HepG2 (cell line): ENCODE results near the gene CDH23. TPM values are rescaled to one million over a fixed set of nuclear protein-coding genes. Genes with fewer than 3 reads are reported as not detected.

ENCODE experiments used
- ATF7 ChIP-seq, 2 experiments: fragments of 450-650 bp in 1 of 2; sonication (generic) in 1 of 2; formaldehyde crosslinking in 1 of 2; IDR thresholded peaks; 2 replicates each; pipeline versions ENCODE4 v1.4.0 to v1.6.1; 2016 to 2020; ENCODE audit warnings: antibody characterized with exemption in 1 of 2, mild to moderate bottlenecking in 1 of 2, missing genetic modification reagents in 1 of 2
- BRD4 ChIP-seq: sonication (generic); formaldehyde crosslinking; IDR thresholded peaks from 2 replicates; pipeline ENCODE4 v1.4.0; 2020; ENCODE audit warnings: missing genetic modification reagents
- EP300 ChIP-seq, 3 experiments: sonication (generic) in 1 of 3; formaldehyde crosslinking in 1 of 3; IDR thresholded peaks; 2 replicates each; pipeline versions ENCODE4 v1.5.1 to v1.6.1; 2011 to 2020; ENCODE audit warnings: low read depth in 2 of 3, low read length in 2 of 3, borderline replicate concordance in 1 of 3, improper control_type of control experiment in 1 of 3, mild to moderate bottlenecking in 1 of 3, missing genetic modification reagents in 1 of 3, moderate library complexity in 1 of 3
- KDM5A ChIP-seq: fragments of 200-600 bp; sonication (generic); IDR thresholded peaks from 2 replicates; pipeline ENCODE4 v1.7.0; 2018; ENCODE audit warnings: antibody characterized with exemption, mild to moderate bottlenecking, low read length, borderline replicate concordance
- LCORL ChIP-seq, 2 experiments: fragments of 450-650 bp in 1 of 2; sonication (generic) in 1 of 2; formaldehyde crosslinking in 1 of 2; IDR thresholded peaks; 2 replicates each; pipeline versions ENCODE4 v1.5.0 to v1.6.1; 2017 to 2020; ENCODE audit warnings: antibody characterized with exemption in 1 of 2, missing genetic modification reagents in 1 of 2
- MTF2 ChIP-seq: sonication (generic); formaldehyde crosslinking; IDR thresholded peaks from 2 replicates; pipeline ENCODE4 v1.5.0; 2020; ENCODE audit warnings: missing genetic modification reagents, borderline replicate concordance
- MZF1 ChIP-seq: sonication (generic); formaldehyde crosslinking; IDR thresholded peaks from 2 replicates; pipeline ENCODE4 v1.8.1; 2023; ENCODE audit warnings: mild to moderate bottlenecking, missing genetic modification reagents, borderline replicate concordance
- PLRG1 ChIP-seq: fragments of 450-650 bp; conservative IDR thresholded peaks from 2 replicates; pipeline ENCODE4 v1.6.1; 2016
- REPIN1 ChIP-seq: sonication (generic); formaldehyde crosslinking; IDR thresholded peaks from 2 replicates; pipeline ENCODE4 v1.8.0; 2022; ENCODE audit warnings: missing genetic modification reagents, low read depth, mild to moderate bottlenecking, borderline replicate concordance
- SAFB2 ChIP-seq: sonication (generic); formaldehyde crosslinking; IDR thresholded peaks from 2 replicates; pipeline ENCODE4 v1.5.1; 2020; ENCODE audit warnings: missing genetic modification reagents, low read depth, mild to moderate bottlenecking, borderline replicate concordance
- SRF ChIP-seq: IDR thresholded peaks from 2 replicates; pipeline ENCODE4 v1.6.1; 2011; ENCODE audit warnings: mild to moderate bottlenecking, low read depth, low read length, moderate library complexity
- TBX2 ChIP-seq: sonication (generic); formaldehyde crosslinking; IDR thresholded peaks from 2 replicates; pipeline ENCODE4 v1.5.0; 2020; ENCODE audit warnings: missing genetic modification reagents, mild to moderate bottlenecking, borderline replicate concordance
- ZBTB3 ChIP-seq: sonication (generic); formaldehyde crosslinking; IDR thresholded peaks from 2 replicates; pipeline ENCODE4 v1.4.0; 2020; ENCODE audit warnings: low read depth, mild to moderate bottlenecking, moderate library complexity, missing genetic modification reagents, borderline replicate concordance
- ZMYM2 ChIP-seq: sonication (generic); formaldehyde crosslinking; IDR thresholded peaks from 2 replicates; pipeline ENCODE4 v1.8.0; 2022; ENCODE audit warnings: mild to moderate bottlenecking, missing genetic modification reagents
- ZNF101 ChIP-seq: sonication (generic); formaldehyde crosslinking; IDR thresholded peaks from 2 replicates; pipeline ENCODE4 v1.4.0; 2020; ENCODE audit warnings: mild to moderate bottlenecking, low read depth, missing genetic modification reagents, borderline replicate concordance
- ZNF292 ChIP-seq: sonication (generic); formaldehyde crosslinking; IDR thresholded peaks from 2 replicates; pipeline ENCODE4 v1.8.1; 2022; ENCODE audit warnings: mild to moderate bottlenecking, low read depth, missing genetic modification reagents, borderline replicate concordance
- ZNF563 ChIP-seq: sonication (generic); formaldehyde crosslinking; IDR thresholded peaks from 2 replicates; pipeline ENCODE4 v1.8.0; 2022; ENCODE audit warnings: mild to moderate bottlenecking, moderate library complexity, missing genetic modification reagents
- ZNF615 ChIP-seq: sonication (generic); formaldehyde crosslinking; IDR thresholded peaks from 2 replicates; pipeline ENCODE4 v1.5.0; 2020; ENCODE audit warnings: mild to moderate bottlenecking, missing genetic modification reagents, borderline replicate concordance
- ZNF747 ChIP-seq: sonication (generic); formaldehyde crosslinking; IDR thresholded peaks from 2 replicates; pipeline ENCODE4 v1.8.1; 2023; ENCODE audit warnings: missing genetic modification reagents, mild to moderate bottlenecking, borderline replicate concordance
- ZNF75D ChIP-seq: sonication (generic); formaldehyde crosslinking; IDR thresholded peaks from 2 replicates; pipeline ENCODE4 v1.8.1; 2023; ENCODE audit warnings: missing genetic modification reagents, mild to moderate bottlenecking, borderline replicate concordance
- ZNF841 ChIP-seq: sonication (generic); formaldehyde crosslinking; IDR thresholded peaks from 2 replicates; pipeline ENCODE4 v1.8.1; 2023; ENCODE audit warnings: missing genetic modification reagents, borderline replicate concordance
- ZSCAN21 ChIP-seq: sonication (generic); formaldehyde crosslinking; IDR thresholded peaks from 2 replicates; pipeline ENCODE4 v1.8.0; 2022; ENCODE audit warnings: mild to moderate bottlenecking, missing genetic modification reagents, moderate library complexity, borderline replicate concordance
- polyA plus RNA-seq, 8 experiments: library from polyadenylated mRNA; depleted of rRNA in 3 of 8; stranded (reverse) in 7 of 8; unstranded in 1 of 8; fragments of >200 nt; fragmentation: Illumina TruSeq in 4 of 8; extraction: Trizol in 4 of 8; gene quantifications; 2 replicates each; pipeline versions ENCODE4 v1.2.1 to v1.2.3, GENCODE V29; 2011 to 2016; ENCODE audit warnings: low read depth in 4 of 8, missing spikeins in 1 of 8, mixed read lengths in 1 of 8; ENCODE audit not compliant: insufficient read depth in 1 of 8
- total RNA-seq, 5 experiments: library from RNA; depleted of rRNA; stranded (reverse); fragments of >200 nt; fragmentation: Illumina TruSeq; extraction: Trizol; gene quantifications; 2 replicates each; pipeline ENCODE4 v1.2.3, GENCODE V29; 2016; ENCODE audit warnings: low read depth in 1 of 5
- TF ChIP-seq, protein P1 (sequence below): sonication (generic); formaldehyde crosslinking; IDR thresholded peaks from 2 replicates; pipeline ENCODE4 v1.5.0; 2020; ENCODE audit warnings: mild to moderate bottlenecking, missing genetic modification reagents, moderate library complexity
- TF ChIP-seq, protein P2 (sequence below): IDR thresholded peaks from 2 replicates; pipeline ENCODE4 v1.6.1; 2012; ENCODE audit warnings: inconsistent platforms
- TF ChIP-seq, protein P3 (sequence below): IDR thresholded peaks from 2 replicates; pipeline ENCODE4 v1.6.1; 2018; ENCODE audit warnings: missing genetic modification reagents, mild to moderate bottlenecking, missing compliant biosample characterization

The CDH23 gene
- total and polyA plus RNA-seq, 2 of the 13 experiments (the other 11 are each of a cell fraction or from before 2014, with no cell fraction given): 0.13 TPM; not detected in 1

DNA sequence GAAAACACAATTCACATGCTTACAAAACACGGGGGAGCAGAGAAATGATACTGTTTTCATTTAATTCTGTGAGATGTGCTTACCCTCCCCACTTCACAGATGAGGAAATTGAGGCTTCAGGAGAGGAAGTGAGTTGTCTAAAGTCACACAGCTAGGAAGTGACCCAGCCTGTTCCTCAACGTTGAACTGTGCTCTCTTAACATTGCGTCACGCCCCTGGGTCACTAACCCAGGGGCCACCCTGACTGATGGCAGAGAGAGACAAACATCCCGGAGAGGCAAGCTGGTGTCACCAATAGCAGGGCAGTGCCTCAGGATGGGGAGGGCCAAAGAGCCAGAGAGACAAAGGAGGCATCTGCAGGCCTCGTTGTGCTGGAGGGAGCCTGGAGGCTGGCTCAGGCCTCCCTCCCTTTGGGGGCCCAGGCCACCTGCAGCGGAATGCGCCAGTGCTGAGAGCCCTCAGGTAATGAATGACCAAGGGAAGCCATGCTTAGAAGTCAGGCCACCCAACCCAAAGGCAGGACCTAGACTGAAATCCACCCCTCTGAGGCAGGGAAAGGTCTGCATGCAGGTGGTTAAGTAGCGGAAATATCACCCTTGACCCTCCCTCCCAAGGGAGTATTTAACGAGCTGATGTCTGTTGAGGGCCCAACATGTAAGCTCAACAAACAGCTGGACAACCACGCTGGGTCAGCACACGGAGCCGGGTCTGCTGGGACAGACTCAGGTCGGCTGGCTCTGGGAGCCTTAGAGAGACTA is 241.5 kb downstream of the CDH23 start (continued):
- TF ChIP-seq PLRG1 (no peak), SAFB2 (CRISPR knock-in tag) (no peak), TBX2 (CRISPR knock-in tag) (peak; percentile 47; the same call in 1 of the 2 replicates), ATF7 (IDR thresholded peaks at IDR 0.05) (peak; percentile 73), ATF7 (CRISPR knock-in tag; IDR thresholded peaks at IDR 0.05) (peak; percentile 70; the same call in 1 of the 2 replicates), ZNF841 (CRISPR knock-in tag) (no peak), ZNF563 (CRISPR knock-in tag) (peak; percentile 48; the same call in 1 of the 2 replicates), REPIN1 (CRISPR knock-in tag) (peak; percentile 56; the same call in 1 of the 2 replicates), MZF1 (CRISPR knock-in tag) (peak; percentile 56; the same call in 1 of the 2 replicates), BRD4 (CRISPR knock-in tag) (no peak; the same call in none of the 2 replicates), ZMYM2 (peak; percentile 99), KDM5A (no peak), ZNF615 (no peak), ZNF75D (no peak), MTF2 (CRISPR knock-in tag) (peak; percentile 67; the same call in 1 of the 2 replicates), EP300 (IDR thresholded peaks at IDR 0.05; ENCODE audit: low read depth in 2 of 2, low read length in 2 of 2) (peak; percentile 46 to 63; a peak in 3 of 4 replicates), EP300 (CRISPR knock-in tag; IDR thresholded peaks at IDR 0.05; ENCODE audit: borderline replicate concordance) (peak; percentile 77; the same call in 1 of the 2 replicates), LCORL (IDR thresholded peaks at IDR 0.05) (no peak), LCORL (CRISPR knock-in tag; IDR thresholded peaks at IDR 0.05) (peak; percentile 68), ZBTB3 (CRISPR knock-in tag) (no peak), ZNF292 (CRISPR knock-in tag) (peak; percentile 94), SRF (no peak; the same call in 1 of the 2 replicates), ZNF101 (CRISPR knock-in tag) (no peak; the same call in 1 of the 2 replicates), ZNF747 (CRISPR knock-in tag) (peak; percentile 77; the same call in 1 of the 2 replicates), ZSCAN21 (CRISPR knock-in tag) (0 out of 2 replicates have a peak, but pooled peaks have one; percentile 43)
- TF ChIP-seq, protein P1, sequence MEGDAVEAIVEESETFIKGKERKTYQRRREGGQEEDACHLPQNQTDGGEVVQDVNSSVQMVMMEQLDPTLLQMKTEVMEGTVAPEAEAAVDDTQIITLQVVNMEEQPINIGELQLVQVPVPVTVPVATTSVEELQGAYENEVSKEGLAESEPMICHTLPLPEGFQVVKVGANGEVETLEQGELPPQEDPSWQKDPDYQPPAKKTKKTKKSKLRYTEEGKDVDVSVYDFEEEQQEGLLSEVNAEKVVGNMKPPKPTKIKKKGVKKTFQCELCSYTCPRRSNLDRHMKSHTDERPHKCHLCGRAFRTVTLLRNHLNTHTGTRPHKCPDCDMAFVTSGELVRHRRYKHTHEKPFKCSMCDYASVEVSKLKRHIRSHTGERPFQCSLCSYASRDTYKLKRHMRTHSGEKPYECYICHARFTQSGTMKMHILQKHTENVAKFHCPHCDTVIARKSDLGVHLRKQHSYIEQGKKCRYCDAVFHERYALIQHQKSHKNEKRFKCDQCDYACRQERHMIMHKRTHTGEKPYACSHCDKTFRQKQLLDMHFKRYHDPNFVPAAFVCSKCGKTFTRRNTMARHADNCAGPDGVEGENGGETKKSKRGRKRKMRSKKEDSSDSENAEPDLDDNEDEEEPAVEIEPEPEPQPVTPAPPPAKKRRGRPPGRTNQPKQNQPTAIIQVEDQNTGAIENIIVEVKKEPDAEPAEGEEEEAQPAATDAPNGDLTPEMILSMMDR (CRISPR knock-in tag): peak; percentile 11; the same call in 1 of the 2 replicates
- TF ChIP-seq, protein P2, sequence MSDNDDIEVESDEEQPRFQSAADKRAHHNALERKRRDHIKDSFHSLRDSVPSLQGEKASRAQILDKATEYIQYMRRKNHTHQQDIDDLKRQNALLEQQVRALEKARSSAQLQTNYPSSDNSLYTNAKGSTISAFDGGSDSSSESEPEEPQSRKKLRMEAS: peak; percentile 71
- TF ChIP-seq, protein P3, sequence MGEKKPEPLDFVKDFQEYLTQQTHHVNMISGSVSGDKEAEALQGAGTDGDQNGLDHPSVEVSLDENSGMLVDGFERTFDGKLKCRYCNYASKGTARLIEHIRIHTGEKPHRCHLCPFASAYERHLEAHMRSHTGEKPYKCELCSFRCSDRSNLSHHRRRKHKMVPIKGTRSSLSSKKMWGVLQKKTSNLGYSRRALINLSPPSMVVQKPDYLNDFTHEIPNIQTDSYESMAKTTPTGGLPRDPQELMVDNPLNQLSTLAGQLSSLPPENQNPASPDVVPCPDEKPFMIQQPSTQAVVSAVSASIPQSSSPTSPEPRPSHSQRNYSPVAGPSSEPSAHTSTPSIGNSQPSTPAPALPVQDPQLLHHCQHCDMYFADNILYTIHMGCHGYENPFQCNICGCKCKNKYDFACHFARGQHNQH: peak; percentile 82; the same call in 1 of the 2 replicates
